GM18858 (cell line): Measurements from ENCODE around the gene ATAD1.
"Not testable (repeated sequence)": the region's sequence is repeated elsewhere in the genome, so short reads cannot be mapped to it uniquely, and the experiment has no call there.

Source experiments
- ATAC-seq: cut with Tn5 transposase; IDR thresholded peaks from one replicate; pipeline ENCODE4 v1.9.1; 2021; ENCODE audit not compliant: unreplicated experiment

ATAD1 gene

DNA sequence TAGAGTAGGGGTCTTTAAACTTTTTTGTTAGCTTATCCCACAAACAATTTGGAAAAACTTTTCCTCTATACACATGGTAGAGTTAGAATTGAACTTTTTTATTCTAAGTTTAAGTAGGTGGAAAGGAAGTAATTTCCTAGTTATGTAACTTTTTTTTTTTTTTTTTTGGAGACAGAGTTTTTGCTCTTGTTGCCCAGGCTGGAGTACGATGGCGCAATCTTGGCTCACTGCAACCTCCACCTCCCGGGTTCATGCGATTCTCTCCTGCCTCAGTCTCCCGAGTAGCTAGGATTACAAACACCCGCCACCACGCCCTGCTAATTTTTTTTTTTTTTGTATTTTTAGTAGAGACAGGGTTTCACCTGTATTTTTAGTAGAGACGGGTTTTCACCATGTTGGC, 28.7 kb upstream of the ATAD1 start:
- not testable (repeated sequence) for ATAC-seq

DNA sequence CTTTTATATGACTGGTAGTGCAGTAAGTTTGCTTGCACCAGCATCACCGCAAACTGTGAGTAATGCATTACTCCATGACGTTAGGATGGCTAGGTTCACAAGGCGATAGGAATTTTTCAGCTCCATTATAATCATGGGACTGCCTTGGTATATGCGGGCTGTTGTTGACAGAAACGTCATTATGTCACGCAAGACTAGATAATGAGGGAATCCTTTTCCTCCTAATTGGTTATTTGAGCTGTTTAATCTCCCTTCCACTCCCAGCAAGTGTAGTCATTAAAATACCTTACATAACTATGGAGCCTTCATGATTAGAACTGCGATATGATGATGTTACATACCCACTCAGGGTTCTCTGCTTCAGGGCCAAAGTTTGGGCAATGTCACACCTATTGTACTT, 28.0 kb upstream of the ATAD1 start:
- ATAC-seq = no peak

DNA sequence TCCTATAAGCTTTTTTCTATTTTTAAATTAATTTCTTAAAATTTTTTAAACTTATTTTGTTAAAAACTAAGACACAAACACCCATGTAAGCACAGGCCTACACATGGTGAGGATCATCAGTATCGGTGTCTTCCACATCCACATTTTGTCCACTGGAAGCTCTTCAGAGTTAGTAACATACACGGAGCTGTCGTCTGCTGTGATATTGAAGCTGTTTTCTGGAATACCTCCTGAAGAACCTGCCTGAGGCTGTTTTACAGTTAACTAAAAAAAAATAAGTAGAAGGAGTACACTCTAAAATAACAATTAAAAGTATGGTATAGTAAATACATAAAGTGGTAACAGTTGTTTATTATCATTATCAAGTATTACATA, 27.6 kb upstream of the ATAD1 start:
- no peak for ATAC-seq

DNA sequence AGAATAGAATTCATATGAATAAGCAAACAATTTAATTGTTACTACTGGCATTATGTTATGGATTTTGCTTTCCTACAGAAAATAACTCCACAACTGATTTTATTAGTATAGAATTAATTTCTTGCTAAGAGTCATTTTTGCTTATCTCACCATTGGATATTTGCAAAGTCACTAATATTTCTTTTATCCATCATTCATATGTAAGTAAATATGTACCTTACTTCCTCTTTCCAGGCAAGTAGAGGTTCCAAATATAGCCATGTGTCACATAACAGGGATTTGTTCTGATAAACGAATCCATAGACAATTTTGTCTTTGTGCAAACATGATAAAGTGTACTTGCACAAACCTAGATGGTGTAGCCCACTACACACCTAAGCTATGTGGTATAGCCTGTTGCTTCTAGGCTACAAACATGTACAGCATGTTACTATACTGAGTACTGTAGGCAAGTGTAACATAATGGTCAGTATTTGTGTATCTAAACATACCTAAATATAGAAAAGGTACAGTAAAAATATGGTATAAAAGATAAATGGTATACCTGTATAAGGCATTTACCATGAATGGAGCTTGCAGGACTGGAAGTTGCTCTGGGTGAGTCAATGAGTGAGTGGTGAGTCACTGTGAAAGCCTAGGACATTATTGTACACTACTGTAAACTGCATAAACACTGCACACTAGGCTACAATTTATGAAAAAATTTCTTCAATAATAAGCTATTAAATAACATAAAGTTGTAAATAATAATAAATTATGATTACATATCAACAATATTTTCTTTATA, 27.0 kb upstream of the ATAD1 start:
- ATAC-seq = no peak

DNA sequence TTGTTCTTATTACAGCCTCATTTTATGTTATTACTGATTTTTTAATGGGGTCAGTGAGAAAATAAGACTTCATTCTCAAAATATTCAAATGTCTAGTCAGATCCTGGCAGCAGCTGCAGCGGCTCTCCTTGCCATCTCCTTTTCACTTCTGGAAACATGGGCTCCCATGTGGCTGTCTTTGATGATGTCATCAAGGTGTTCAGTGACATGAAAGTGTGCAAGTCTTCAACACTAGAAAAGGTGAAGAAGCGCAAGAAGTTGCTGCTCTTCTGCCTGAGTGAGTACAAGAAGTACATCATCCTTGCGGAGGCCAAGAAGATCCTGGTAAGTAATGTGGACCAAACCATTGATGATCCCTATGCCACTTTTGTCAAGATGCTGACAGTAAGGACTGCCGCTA, 25.7 kb upstream of the ATAD1 start:
- no peak for ATAC-seq

DNA sequence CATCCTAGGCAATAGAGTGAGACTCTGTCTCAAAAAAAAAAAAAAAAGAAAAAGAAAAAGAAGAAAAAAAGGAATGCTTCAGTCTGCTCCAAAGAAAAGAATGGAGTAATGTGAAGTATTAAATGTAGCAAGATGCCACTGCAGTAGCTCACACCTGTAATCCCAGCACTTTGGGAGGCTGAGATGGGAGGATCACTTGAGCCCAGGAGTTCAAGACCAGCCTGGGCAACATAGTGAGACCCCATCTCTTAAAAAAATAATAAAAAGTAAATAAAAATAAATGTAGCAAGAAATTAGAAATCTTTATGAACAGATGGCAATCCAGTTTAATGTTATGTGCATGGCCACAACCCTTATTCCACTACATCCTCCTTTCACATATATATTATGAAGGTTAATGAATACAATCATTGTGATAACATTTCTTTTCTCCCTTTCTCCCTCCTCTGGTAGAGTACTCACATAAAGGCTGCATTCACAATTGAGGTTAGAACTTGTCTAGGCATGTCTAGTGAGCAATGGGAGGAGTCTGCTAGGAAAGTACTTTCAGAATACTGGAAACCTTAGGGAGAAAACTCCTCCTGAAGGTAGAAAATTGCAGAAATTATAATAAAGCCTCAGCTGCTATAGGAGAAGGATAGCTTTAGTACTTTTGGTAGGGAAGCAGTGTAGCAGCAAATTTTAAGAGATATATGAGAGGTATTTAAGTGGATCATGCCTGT, 24.9 kb upstream of the ATAD1 start:
- ATAC-seq = no peak

DNA sequence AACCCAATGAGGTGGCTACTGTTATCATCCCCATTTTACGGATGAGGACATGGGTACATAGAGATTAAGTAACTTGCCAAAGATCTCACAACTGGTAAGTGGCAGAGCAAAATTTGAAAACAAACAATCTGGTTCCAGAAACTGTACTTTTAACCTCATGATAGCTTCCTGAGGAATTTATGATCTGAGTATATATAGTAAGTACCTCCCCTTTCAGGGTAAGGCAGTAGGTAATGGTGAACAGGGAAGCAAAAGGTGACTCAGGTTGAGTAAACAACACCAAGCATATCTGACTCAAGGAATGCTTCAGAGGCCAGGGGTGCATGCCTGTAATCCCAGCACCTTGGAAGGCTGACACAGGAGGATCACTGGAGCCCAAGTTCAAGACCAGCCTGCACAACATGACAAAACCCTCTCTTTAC, 24.2 kb upstream of the ATAD1 start:
- ATAC-seq = no peak

DNA sequence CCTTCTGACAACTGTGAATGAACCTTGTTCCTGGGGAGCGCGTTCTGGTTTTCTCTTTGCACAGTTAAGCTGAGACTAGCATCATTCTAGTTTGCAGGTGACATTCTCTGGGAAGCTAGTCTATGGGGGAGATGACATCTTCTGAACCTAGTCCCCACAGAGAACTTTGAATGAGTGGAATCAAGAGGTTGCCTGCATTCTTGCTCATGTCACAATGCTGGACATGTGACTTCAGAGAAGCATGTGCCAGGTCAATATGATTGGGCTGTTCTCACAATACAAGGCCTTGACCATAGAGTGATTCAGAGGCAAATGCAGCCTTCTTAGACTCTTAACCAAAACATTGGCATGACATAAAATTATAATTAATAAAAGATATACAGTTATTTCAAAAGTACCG, 23.2 kb upstream of the ATAD1 start:
- ATAC-seq = no peak

DNA sequence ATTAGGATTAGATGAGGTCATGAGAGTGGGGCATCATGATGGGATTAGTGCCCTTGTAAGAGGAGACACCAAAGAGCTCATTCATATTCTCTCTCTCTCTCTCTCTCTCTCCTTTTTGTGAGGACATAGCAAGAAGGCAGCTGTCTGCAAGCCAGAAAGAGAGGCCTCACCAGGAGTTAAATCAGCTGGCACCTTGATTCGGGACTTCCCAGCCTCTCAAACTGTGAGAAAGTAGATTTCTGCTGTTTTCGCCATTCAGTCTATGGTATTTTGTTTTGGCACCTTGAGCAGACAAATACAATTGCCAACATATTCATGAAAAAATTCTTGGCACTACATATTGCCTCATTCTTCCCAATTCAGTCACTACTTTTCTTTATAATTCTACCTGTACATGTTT, 20.6 kb upstream of the ATAD1 start:
- no peak for ATAC-seq

DNA sequence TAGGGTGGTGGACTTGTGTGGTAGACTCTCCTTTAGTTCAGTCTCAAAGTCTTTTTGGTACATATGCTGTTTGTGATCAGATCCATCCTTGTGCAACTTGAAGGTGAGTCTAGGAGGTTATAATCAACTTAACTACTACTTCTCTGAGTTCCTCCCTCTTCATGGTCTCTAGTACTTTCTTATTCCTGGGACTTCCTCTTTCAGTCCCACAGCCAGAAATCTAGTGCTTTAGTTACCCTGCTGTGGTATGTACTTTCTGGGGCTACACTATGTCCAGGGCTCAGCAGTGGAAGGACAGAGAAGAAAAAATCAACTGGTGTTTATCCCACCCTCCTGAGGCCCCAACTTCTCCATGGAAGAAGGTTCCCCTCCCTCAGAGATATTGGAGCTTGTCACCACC, 19.4 kb upstream of the ATAD1 start:
- ATAC-seq = no peak

DNA sequence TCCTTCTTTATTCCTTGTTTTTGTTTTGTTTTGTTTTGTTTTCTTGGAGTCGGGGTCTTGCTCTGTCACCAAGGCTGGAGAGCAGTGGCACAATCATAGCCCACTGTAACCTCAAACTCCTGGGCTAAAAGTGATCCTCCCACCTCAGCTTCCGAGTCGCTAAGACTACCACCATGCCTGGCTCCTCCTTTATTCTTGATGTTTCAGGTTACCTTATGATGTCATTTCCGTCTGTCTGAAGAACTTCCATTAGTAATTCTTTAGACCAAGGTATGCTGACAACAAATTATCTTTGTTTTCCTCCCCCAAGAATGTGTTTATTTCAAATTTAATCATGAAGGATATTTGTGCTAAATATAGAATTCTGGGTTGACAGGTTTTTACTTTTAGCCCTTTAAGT, 18.1 kb upstream of the ATAD1 start:
- ATAC-seq = no peak

DNA sequence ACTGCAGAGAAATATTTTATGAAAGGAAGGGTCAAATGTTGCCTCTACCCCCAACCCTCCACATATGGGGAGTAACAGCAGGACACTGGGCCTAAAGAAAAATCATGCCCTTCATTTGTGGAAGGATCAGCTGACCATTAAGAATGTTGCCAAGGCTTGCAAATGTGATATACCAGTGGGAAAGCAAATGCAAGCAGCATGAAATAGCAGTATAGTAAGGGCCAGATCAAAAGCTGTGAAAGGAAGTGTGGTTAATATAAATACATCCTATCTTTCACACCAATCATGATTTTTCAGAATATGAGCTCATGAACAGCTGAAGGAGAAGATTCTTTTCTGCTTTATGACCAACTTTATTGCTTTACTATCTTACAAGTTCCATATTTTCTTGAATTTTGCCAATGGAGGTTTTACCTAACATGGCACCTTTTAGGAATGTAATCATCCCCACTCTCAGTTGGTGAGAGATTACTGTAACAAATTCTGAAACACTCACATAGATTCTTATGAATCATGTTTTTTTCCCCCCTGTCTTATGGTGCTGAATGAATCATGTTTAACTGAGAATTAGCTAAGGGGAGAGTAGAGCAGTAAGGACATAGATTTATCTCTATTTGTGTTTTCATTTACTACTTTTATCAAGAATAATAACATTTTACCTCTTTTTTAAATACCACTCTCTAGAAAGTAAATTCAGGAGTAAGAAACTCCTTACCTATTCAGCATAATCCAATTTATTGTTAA, 12.1 kb upstream of the ATAD1 start:
- ATAC-seq = no peak

DNA sequence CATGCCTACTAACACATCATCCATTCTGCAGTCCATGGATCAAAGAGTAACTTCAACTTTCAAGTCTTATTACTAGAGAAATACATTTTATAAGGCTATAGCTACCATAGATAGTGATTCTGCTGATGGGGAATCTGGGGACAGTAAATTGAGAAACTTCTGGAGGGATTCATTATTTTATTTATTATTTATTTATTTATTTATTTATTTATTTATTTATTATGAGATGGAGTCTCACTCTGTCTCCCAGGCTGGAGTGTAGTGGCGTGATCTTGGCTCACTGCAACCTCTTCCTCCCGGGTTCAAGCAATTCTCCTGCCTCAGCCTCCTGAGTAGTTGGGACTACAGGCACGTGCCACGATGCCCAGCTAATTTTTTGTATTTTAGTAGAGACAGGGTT, 11.0 kb upstream of the ATAD1 start:
- not testable (repeated sequence) for ATAC-seq

DNA sequence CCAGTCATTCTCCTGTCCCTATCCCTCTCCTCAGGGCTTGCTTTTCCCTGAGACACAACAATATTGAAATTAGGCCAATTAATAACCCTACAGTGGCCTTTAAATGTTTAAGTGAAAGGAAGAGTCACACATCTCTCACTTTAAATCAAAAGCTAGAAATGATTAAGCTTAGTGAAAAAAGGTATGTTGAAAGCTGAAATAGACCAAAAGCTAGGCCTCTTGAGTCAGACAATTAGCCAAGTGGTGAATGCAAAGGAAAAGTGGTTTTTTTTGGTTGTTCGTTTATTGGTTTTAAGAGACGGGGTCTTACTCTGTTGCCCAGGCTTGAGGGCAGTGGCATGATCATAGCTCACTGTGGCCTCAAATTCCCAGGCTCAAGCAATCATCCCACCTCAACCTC, 9.7 kb upstream of the ATAD1 start:
- ATAC-seq = no peak

DNA sequence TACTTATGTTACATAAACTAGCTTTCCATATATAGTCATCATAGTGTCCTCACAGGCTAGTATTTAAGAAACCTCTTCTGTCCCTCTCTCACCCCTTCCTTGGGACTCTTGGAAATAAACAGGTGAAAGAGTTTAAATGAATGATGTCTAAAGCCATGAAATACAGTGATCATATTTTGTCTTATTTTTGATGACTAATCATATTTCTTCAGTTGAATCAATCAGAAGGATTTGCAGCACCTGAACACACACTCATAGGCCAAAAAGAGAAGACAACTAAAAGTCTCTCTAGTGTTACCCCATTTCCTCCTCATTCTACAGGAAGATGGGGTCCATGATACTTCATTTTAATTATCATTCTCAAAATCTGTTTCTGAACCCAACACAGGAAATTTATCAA, 8.6 kb upstream of the ATAD1 start:
- no peak for ATAC-seq

DNA sequence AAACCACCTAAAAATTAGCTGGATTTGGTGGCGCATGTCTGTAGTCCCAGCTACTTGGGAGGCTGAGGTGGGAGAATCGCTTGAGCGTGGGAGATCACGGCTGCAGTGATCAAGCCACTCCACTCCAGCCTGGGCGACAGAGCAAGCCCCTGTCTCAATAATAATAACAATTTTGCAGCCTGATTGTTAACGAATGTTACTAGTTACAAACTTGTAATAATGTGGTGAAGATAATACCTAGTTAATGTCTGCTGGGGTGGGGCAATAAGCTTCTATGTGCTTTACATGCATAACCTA, 1.2 kb upstream of the ATAD1 start:
- no peak for ATAC-seq

DNA sequence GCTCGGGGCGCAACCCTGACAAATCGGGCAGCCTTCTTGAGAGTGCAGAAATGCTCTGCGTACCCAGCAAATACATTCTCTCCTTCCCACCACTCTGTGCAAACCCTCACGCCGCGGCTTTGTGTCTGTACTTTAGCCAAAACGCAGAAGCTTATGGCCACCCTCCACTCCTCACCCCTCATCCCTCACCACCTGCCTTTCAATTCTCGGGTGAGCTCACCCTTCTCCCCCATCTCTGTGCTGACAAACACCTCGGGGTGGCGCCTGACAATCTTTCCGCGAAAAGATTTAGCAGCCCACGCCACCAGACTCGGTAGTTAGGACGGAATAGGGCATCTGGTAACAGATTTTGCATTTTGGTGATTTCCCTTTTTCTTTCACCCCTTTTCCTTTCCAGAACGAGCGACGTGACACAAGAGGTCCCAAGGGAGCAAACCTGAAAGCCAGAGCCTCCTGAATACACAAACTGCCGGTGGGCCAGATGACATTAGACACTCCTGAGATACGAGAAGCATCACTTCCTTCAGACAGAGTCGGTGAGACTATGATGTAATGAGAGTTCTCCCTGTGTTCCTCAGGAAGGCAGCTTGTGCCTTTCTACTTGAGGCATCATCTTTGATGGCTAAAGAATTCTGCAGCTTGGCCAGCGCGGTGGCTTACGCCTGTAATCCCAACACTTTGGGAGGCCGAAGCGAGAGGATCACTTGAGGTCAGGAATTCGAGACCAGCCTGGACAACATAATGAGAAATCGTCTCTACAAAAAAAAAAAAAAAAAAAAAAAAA, 671 bp upstream of the ATAD1 start:
- peak; percentile 36 for ATAC-seq

DNA sequence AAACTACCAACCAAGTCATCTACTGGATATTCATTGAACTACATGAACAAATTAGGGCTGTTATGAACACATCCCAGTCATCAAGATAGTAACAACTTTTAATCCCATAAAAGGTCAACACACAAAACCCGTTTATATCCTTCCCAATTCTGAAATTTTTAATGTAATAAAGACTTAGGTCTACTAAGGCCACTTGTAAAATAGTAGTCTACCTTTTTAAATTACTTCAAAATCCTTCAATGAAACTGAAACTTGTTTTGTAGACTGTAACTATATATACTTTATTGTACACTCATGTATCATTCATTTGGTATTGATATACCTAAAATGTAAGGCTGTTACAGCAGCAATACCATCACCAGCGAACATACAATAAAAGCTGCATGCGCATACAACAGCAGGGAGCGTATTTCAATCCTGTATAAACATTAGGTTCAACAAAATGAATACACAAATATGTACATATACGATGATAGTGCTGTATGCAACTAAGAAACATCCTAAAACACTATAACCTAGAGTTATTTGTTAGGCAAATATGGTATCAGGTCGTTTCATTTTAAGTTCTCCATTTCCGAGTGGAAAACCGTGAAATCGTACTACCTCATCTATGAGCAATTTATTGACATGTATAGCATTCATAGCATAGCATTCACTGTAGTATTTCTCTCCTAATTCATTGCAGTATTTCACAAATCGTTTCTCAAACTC, 973 bp downstream of the ATAD1 start:
- no peak for ATAC-seq

DNA sequence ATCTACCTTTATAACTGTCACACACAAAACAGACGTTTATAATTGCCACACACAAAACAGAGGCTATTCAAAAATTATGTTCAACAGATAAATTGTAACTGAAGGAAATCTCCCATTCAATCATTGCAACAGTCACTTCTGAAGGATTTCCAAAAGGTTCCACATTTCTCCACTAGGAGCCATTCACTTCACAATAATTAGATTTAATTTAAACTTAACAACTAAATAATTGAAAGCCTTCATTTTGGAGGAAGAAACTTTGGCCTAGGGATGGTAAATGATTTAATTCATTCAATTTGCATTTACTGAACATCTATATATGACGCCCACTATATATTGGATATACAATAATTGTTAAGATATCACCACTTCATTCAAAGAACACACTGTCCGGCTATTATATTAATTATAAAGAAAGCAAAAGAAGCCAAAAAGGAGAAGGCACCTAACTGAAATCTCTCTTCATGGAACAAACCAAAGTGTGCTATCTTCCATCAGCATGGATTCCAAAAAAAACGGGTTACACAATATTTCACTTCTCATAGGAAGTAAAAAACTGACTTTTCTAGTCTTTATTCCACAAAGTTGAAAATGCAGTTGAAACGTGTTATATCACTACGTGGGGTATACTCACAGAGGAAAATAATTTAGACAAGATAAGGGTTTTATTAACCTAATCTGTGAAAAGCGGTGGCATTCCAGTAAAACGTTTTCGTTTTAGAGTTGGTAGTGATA, 1.7 kb downstream of the ATAD1 start:
- no peak for ATAC-seq

DNA sequence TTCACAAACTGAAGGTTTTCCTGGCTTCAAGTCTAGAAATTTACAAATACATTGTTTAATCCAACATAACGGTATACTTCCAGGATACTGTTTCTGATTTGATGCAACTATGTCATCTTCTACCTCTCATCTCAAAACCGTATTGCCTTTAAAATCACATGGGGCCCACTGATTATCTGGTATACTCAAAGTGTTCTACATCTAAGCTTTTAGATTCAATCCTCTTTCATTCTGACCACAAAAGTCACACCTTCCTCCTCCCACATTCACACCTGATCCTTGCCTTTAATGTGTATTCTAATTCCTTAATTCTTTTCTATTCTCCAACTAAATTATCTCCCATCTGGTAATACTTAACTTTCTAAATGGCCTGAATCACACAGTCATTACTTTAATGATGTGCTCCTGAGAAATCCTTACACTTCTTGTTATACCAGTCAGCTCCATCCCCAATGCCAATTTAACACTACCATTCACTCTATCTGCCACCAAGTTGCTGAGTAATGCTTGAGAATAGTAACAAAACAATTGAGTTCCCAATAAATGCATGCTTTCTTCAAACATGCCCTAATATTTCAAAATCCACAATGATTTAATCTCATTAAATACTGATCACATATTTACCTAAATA, 13.0 kb downstream of the ATAD1 start:
- no peak for ATAC-seq
